Epidermal melanocyte (primary cell): Measurements from ENCODE around the gene GNB5.
"Not testable (repeated sequence)": the region's sequence is repeated elsewhere in the genome, so short reads cannot be mapped to it uniquely, and the experiment has no call there.

Experiments
- DNase-seq: peaks from one replicate; pipeline ENCODE4 v3.0.0; 2011; ENCODE audit warnings: low spot score; ENCODE audit not compliant: insufficient read length

GNB5 gene

DNA sequence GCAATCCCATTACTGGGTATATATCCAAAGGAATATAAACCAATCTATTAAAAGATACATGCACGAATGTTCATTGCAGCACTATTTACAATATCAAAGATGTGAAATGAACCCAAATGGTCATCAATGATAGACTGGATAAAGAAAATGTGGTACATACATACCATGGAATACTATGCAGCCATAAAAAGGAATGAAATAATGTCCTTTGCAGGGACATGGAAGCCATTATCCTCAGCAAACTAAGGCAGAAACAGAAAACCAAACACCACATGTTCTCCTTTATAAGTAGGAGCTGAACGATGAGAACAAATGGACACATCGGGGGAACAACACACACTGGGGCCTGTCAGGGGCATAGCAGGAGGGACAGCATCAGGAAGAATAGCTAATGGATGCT lies 21.0 kb downstream of the GNB5 start:
- not testable (repeated sequence) for DNase-seq

DNA sequence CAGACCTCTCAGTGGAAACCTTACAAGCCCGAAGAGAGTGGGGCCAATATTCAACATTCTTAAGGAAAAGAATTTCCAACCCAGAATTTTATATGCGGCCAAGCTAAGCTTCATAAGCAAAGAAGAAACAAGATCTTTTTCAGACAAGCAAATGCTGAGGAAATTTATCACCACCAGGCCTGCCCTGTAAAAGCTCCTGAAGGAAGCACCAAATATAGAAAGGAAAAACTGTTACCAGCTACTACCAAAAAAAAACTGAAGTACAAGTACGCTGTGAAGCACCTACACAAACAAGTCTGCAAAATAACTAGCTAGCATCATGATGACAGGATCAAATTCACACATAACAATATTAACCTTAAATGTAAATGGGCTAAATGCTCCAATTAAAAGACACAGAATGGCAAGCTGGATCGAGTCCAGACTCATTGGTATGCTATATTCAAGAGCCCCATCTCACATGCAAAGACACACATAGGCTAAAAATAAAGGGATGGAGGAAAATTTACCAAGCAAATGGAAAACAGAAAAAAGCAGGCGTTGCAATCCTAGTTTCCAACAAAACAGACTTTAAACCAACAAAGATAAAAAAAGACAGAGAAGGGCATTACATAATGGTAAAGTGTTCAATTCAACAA lies 25.6 kb downstream of the GNB5 start:
- DNase-seq = not testable (repeated sequence)

DNA sequence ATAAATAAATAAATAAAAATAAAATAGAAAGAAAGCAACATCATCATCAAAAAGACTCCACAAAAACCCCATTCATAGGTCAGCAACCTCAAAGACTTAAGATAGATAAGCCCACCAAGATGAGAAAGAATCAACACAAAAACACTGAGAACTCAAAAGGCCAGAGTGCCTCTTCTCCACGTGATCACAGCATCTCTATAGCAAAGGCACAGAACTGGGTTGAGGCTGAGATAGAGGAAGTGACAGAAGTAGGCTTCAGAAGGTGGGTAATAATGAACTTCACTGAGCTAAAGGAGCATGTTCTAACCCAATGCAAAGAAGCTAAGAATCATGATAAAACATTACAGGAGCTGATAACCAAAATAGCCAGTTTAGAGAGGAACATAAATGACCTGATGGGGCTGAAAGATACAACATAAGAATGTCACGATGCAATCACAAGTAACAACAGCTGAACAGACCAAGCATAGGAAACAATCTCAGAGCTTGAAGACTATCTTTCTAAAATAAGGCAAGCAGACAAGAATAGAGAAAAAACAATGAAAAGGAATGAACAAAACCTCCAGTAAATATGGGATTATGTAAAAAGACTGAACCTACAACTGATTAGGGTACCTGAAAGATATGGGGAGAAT lies 26.4 kb downstream of the GNB5 start:
- no peak for DNase-seq

DNA sequence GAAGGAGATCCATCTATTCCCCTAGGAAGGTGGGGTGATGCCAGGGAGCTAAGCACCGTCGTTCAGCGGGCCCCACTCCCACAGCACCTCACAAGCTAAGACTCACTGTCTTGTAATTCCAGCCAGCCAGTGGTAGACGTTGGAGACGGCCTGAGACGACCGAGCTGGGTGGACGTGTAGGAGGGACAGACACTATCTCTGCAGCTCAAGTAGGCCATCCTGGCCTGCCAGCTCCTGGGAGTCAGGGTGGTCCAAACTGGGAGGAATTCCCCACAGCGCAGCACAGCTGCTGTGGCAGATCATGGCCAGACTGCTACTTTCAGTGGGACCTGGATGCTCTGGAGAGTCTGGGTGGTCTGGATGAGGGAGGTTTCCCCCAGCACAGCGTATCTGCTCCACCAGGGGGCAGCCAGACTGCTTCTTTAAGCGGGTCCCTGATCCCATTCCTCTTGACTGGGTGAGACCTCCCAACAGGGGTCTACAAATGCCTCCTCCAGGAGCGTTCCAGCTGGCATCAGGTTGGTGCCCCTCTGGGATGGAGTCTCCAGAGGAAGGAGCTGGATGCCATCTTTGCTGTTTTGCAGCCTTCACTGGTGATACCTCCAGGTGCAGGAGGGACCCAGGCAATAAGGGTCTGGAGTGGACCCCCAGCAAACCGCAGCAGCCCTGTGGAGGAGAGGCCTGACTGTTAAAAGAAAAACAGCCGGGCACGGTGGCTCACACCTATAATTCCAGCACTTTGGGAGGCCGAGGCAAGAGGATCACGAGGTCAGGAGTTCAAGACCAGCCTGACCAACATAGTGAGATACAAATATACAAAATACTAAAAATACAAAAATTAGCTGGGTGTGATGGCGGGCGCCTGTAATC lies 27.6 kb downstream of the GNB5 start:
- DNase-seq = no peak

DNA sequence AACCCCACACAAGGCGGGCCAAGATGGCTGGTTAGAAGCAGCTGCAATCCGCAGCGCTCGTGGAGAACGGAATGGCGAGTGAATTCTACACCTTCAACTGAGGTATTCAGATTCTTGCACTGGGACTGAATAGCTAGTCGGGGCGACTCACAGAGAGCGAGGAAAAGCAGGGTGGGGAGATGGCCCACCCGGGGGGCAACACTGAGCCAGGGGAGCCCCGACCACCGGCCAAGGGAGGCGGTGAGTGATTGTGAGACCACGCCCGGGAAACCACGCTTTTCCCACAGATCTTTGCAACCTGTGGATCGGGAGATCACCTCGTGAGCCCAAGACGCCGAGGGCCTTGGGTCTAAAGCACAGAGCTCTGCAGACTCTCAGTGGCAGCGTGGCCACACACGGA lies 28.3 kb downstream of the GNB5 start:
- DNase-seq = no peak

DNA sequence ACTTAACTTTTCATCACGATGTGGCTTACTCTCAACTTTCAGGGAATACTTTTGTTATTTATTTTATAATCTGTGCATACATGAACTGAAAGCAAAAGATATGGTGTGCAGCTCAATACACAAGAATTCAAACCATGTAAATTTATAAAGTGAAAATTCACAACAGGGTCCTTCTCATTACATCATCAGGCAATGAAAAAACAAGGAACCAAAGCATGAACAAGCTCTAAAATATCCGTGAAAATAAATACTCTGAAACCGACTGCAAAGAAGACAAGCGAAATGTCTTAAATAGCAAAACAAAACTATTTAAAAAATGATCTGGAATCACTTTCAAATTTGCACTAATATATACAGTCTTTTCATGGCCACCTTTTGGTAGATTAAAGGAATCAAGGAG lies 28.9 kb downstream of the GNB5 start:
- no peak for DNase-seq

DNA sequence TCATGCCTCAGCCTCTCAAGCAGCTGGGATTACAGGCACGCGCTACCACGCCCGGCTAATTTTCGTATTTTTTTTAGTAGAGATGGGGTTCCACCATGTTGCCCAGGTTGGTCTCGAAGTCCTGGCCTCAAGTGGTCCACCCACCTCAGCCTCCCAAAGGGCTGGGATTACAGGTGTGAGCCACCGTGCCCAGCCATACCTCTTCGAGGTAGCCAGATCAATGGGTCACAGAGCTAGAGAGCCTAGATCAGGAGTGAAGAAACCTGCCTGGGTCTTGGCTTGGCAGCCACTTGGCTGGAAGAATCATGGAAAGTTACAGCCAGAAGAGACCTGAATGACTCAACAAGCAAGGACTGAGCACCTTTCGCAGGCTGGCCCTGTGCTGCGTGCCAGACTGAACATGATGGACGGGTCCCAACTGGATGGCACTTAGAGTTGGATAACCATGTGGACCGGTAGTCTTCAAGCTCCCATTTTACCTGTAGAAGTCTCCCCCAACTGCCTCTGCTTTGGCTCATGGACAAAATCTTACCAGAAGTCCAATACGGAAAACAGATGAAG lies 29.7 kb downstream of the GNB5 start:
- DNase-seq = no peak

DNA sequence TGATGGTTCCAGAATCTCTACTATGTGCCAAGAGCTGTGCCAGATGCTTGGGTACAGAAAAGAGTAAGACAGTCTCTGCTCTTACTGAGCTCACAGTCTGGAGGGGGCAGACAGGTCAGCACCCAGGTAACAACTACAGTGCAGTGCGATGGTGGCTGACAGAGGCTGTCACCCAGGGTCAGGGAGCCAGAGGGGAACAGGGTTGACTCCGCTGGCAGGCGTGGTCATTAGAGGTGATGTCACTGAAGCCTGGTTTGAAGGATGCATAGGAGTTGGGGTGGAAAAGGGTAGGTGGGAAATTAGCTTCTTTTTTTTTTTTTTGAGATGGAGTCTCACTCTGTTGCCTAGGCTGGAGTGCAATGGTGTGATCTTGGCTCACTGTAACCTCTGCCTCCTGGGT lies 31.5 kb downstream of the GNB5 start:
- DNase-seq = no peak

DNA sequence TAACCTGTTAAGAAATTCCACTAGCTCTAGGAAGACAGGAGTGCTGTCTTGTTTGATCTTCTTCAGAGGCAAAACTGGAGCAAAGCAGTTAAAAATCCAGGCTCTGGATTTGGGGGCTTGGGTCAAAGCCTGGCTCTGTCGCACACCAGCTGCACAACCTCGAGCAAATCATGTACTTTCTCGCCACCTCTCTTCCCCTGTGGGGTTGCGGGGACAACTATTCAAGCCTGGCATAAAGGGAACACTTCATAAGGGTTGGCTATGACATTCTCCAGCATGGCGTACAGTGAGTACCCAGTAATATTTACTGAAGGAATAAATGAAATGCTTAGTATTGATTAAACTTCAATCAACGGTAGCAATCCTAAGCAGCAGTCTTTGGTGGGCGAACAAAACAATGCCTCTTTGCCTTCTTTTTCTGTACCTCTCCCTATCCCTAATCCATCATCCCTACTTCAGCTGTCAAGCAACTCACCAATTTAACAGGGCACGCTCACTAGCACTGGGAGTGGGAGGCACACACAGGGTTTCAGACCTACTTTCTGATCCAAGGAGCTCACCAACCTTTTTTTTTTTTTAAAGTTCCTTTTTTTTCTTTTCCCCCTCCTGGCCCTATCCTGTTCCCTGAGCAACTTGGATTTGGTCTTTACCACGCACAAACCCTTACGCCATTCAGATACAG lies 33.0 kb downstream of the GNB5 start:
- no peak for DNase-seq

DNA sequence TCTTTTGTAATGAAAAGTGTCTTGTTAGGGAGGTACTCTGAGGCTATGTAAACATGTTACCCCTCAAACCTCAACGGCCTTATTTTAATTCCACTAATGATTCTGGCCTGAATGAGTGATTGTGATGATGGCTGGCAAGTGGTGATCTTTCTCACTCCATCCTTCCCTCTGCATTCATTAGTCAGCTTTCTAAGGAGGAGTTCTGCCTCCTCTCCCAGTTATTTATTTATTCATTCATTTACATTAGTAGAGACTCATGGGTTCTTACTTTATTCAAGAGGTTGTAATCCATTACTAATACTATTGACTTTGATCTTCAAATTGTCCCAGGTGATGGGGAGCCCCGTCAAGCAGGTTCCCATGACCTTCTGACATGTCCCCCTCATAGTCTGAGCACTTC lies 35.3 kb downstream of the GNB5 start:
- DNase-seq = no peak

DNA sequence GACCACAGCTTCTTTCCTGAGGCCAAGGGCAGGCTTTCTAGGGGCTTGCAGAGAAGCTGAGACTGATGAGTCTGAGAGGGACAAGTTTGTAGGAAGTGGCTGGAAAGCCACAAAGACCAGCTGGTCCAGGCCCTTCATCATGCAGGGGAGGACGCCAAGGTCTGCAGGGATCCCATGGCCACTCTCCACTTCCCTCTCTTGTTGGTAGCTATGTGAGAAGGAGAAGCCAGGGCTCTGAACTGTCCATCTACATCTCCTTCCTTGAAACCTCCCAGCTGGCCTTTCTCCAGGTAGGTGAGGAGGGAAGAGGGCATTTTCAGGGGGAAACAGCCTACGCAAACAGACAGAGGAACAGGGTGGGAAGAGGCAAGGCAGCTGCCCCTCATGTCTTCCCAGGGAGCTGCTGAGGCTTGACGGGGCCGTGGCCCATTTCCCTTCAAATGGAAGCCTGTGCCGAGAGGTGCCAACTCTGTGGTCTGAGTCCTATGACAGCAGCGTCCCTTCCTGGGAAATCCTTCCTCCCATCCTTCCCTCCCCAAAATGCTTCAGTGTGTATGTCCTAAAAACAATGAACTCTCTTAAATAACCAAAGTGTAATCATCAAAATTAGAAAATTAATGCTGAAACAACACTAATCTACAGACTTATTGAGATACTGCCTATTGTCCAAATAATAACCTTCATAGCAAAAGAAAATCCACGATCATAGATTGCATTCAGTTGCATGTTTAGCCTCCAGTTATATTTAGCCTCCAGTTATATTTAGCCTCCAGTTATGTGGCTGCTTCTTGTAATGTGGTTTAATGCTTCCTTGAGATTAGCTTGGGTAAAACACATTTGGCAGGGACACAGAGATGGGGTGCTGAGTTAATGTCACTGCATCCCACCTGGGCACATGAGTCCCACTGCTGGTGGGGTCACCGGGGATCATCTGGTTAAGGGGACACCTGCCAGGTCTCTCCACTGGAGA lies 36.0 kb downstream of the GNB5 start:
- no peak for DNase-seq

DNA sequence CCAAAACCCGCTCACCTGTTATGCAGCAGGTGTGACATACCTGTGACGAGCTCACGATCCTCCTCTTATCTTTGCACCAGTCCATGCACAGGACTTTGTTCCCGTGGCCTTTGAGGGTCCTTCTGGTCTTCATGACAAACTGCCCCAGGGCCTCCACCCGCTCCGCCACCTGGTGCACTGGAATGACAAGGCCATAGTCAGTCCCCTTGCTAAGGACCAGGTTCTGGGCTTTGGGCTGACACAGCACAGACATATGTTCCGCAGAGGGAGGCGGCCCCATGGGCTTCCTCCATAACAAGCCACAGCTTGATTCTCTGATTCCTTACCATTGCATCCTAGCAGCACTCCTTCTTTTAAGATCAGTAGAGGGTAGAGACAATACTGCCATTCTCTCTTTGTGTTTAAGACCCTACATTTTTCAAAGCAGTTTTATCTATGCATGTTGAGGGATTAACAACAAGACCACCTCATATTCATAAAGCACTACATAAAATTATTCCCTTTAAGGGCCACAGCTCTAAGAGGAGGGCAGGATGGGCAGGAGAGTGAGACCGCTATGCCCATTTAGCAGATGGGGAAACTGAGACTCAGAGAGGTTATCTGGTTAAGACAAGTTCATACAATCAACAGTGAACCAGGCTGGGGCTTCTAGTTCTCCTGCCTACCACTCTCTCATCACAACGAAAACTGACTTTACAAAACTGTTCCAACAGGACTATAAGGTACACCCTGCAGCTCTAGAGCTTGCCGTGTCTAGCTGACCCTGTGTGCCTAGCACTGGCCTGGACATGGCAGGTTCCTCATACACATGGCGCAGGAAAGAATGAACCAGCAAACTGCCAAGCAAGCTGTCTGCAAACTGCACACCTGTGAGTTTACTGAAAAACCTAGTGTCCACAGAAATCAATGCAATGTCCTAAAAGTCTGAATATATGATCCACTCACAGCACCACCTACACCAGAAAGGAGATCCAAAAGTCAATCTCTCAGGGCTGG lies 37.0 kb downstream of the GNB5 start:
- DNase-seq = no peak

DNA sequence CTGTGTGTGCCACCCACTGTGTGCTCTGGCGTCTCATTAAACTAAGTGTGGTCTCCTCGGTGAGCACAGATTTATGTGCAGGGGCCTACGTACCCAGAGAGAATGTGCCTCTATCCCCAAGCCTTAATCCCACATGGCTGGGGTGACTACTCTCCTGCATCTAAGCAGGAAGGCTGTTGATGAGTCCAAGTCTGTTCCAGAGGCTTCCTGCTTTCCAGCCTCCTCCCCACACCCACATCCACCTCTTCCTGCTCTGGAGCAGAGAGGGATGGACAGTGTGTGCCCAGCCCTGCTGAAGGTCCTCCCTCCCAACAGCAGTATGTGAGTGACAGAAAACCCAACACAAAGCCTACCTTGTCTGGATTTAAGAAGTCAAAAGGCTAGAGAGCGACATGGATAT lies 39.8 kb downstream of the GNB5 start:
- no peak for DNase-seq

DNA sequence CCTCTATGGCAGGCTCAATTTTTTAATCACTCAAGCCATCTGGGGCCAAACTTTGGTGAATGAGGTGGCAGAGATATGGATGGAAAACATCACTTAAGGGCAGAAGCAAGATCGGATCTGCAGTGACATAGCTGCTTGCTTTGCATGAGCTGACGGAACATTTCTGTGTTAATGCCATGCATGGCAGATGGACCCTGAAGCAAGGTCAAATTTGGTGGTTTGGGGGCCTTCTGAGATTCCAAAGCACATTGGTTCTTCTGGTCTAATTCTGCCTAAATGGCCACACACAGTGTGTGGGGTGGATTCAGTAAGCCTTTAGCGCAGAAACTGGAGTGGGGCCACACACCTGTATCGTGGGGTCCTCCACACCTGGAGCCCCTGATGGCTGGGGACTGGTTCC lies 40.3 kb downstream of the GNB5 start:
- DNase-seq = no peak

DNA sequence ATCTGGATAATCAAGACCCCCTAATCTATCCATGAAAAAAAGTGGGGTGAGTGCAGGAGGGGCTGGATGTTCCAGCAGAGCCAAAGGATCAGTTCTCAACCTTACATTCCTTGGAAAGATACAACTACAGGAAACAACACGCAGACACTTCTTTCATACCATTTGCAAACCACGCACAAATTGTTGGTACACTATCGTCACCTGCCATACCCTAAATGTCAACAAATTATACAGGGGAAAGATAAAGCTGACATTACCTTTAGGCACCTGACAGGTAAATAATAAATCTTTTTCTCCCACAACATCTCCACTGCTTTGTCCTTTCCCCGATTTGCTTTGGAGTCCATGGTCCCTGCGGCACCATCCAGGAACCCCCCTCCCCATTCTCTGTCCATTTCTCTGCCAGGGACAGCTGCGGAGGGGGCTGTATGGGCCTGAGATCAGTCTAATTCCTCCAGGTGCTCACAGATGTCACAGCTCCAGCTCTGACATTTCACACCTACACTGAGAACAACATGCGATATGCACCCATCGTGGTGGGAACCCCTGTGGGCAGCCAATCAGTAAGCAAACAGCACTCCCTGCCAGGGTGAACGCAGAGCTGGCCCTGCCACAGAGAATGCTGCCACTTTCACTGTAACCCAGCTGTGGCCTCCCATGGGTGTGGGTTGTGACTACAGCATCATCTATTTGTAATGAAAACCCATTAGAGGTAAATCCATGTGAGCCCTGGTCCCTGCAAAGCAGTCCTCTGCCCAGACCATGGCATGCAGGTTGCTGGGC lies 41.0 kb downstream of the GNB5 start:
- no peak for DNase-seq

DNA sequence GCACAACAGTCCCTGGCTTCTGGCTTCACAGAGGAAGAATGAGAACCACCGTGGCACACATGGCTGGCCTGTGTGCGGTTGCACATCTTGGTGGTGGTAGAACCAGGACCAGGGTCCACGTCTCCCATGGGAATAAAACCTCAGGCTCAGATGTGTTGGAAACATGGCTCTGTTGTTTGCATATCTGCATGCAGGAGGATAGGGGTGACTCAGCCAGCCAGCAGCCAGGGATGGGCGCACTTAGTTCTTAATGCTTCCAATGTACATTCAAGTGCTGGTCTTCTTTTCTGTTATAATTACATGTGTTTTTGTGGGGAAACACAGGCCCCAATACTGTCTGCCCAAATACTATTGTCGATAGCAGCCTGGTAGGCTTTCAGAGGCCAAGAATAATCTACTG lies 42.8 kb downstream of the GNB5 start:
- DNase-seq = no peak

DNA sequence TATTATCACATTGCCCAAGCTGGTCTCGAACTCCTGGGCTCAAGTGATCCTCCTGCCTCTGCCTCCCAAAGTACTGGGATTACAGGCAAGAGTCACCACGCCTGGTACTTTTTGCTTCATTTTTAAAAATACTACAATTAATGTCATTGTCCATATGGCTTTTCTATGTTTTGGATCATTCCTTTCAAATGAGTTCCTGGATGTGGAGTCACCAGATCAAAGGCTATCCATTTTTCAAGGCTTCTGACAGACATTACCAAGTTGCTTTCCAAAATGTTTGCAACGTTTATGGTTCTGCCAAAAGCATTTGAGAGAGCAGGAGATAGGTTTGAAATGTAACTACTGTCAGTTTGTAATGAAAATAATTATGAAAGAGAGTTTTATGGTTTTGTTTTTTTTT lies 44.4 kb downstream of the GNB5 start:
- no peak for DNase-seq

DNA sequence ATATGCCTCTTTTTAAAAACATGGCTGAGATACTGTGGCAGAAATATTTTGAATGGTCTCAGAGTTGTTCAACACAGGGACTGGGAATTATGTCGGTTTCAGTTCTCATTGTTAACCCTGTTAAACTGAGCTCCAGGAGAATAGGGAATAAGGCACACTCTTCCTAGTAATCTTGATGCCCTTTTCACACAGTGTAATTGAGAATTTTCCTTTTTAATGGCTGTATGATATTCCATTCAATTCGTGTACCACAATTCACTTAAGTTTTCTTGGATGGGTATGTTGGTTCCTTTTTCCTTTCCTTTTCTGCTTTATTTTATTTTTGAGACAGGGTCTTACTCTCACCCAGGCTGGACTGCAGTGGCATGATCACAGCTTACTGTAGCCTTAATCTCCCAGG lies 44.9 kb downstream of the GNB5 start:
- DNase-seq = no peak
